ENCODE measurements around the gene GPX1. TPM values are rescaled to one million over a fixed set of nuclear protein-coding genes. Genes with fewer than 3 reads are reported as not detected.

The GPX1 gene
- total and polyA plus RNA-seq, 2 donors (not counting 1 experiment from before 2014, with no cell fraction given) = 79.5 to 180 TPM

- TF ChIP-seq EZH2 (IDR thresholded peaks at IDR 0.05; ENCODE audit: borderline replicate concordance, insufficient read depth, low read depth, low read length, poor library complexity, severe bottlenecking) = no peak
- TF ChIP-seq CTCF (IDR thresholded peaks at IDR 0.05) = no peak
- CTCF ChIA-PET = interaction anchor here (0.5 to 6.7 kb wide), 25 partner anchors 8 to 352 kb away, joined by 3 to 137 read pairs (median 4); partner anchors contain the start of genes AMT, DAG1, GPX1 and KLHDC8B
- H3K4me3 ChIP-seq (ENCODE audit: control extremely low read depth in 1 of 5, extremely low read depth in 1 of 5, insufficient read depth in 1 of 5, low read depth in 2 of 5, low read length in 4 of 5) = peak within 1 kb of the TSS; percentile 82 to 96 (median 90)
- H3K4me1 ChIP-seq (ENCODE audit: control insufficient read depth in 2 of 2, insufficient read depth in 2 of 2, low read length in 2 of 2) = peaks cover 60 to 70% of the 10 kb centered on the region in 2 donors
- WGBS (ENCODE audit: insufficient coverage) = under 1% methylated on average over 68 of the region's 70 CpGs
- H3K36me3 ChIP-seq (replicated peaks in 1 of 2; ENCODE audit: control extremely low read depth in 1 of 2, control insufficient read depth in 1 of 2, extremely low read depth in 1 of 2, insufficient read depth in 2 of 2, low read length in 1 of 2) = peaks cover 4 to 16% of the 10 kb centered on the region in 2 experiments
- H4K20me1 ChIP-seq (ENCODE audit: control insufficient read depth, insufficient read depth, low read length, poor library complexity, severe bottlenecking) = peaks cover 11% of the 10 kb centered on the region
- peak within 1 kb of the TSS; percentile 69 for H2AFZ ChIP-seq (ENCODE audit: insufficient read depth, low read depth, low read length, poor library complexity, severe bottlenecking)
- peak; percentile 96 for DNase-seq
- peak within 1 kb of the TSS; percentile 75 for H3K4me2 ChIP-seq (replicated peaks; ENCODE audit: low read depth, low read length, poor library complexity, severe bottlenecking)
- POLR2A ChIA-PET = interaction anchor here (0.6 to 3.5 kb wide), 20 partner anchors 11 to 494 kb away, joined by 3 to 47 read pairs (median 6); partner anchors contain the start of genes DAG1, GPX1, NDUFAF3 and NICN1
- intact Hi-C loops (cut with micrococcal nuclease) = loop anchor here (1.0 to 10.0 kb wide), 12 partner anchors 18 to 895 kb away; partner anchors contain the start of genes APEH, DAG1, GNAI2 and GPX1
- Mint-ChIP-seq H3K4me3 (peak within 1 kb of the TSS; percentile 83), H3K27ac (peak within 1 kb of the TSS; percentile 97), H3K4me1 (peaks cover 52% of the 10 kb centered on the region), H3K27me3 (no peaks in the 10 kb centered on the region), H3K9me3 (ENCODE audit: insufficient read depth) (no peaks in the 10 kb centered on the region)
- H3K9ac ChIP-seq (ENCODE audit: low read length) = peak within 1 kb of the TSS; percentile 74
- peak; percentile 86 for ATAC-seq (ENCODE audit: low read depth)
- no peaks in the 10 kb centered on the region for H3K9me3 ChIP-seq (ENCODE audit: control extremely low read depth in 1 of 3, control insufficient read depth in 2 of 3, insufficient read depth in 1 of 3, low read length in 2 of 3)
- no peaks in the 10 kb centered on the region for H3K27me3 ChIP-seq (replicated peaks in 1 of 4; ENCODE audit: control extremely low read depth in 1 of 4, control insufficient read depth in 3 of 4, insufficient read depth in 4 of 4, low read length in 3 of 4)
- peaks cover 59% of the 10 kb centered on the region for H3K79me2 ChIP-seq (ENCODE audit: control insufficient read depth, insufficient read depth, low read length)
- H3K27ac ChIP-seq (ENCODE audit: low read length in 2 of 2) = peak within 1 kb of the TSS; percentile 96 to 99
These were observed 18.0 kb downstream of the GPX1 start, which contains the start of gene USP4 for GRCh38 chr3:49339941-49340800. Gene USP4 (minus strand): TSS chr3:49340053. CDS start chr3:49340024, 29 bp downstream.
